ENCODE measurements around the gene SPCS1.

GRCh38 chr3:52685709-52686691, 19.9 kb upstream of the SPCS1 start, which contains the start of the genes GNL3 and PBRM1:
- TF ChIP-seq CTCF (IDR thresholded peaks at IDR 0.05): no peak
- no peak for TF ChIP-seq EZH2 (IDR thresholded peaks at IDR 0.05)
- no peak for TF ChIP-seq EZH2phosphoT487 (IDR thresholded peaks at IDR 0.05)

Measured in neural progenitor cell (in vitro differentiated cells).